SK-N-SH (cell line): ENCODE results near the gene RIPOR2. TPM values are rescaled to one million over a fixed set of nuclear protein-coding genes. Genes with fewer than 3 reads are reported as not detected.

Experiments used
- CTCF ChIA-PET: fragments of 300-600, 350-600 bp; formaldehyde crosslinking; extraction: SDS; loops from one replicate; lab custom pipeline; 2021; lab: Yijun Ruan, JAX
- POLR2A ChIA-PET: fragments of 350-600 bp; sonication (Branson Sonifier 250); formaldehyde crosslinking; extraction: SDS; loops from one replicate; lab custom pipeline; 2020; ENCODE audit warnings: antibody characterized with exemption, inconsistent platforms; lab: Yijun Ruan, JAX
- DNase-seq: peaks from one replicate; pipeline ENCODE4 v3.0.0; 2012
- H2AFZ ChIP-seq: fragments of 200-600 bp; sonication (generic); 2 replicates; pipeline ENCODE4 v1.8.1; 2016; ENCODE audit warnings: antibody characterized with exemption, mild to moderate bottlenecking, low read depth
- H3F3A ChIP-seq: fragments of 200-600 bp; sonication (generic); replicated peaks from 2 replicates; pipeline ENCODE3; 2016; ENCODE audit warnings: antibody characterized with exemption, mild to moderate bottlenecking; ENCODE audit not compliant: insufficient read depth
- H3K27ac ChIP-seq, 2 experiments: fragments of 200-500 bp in 1 of 2; fragments of 200-600 bp in 1 of 2; sonication (Bioruptor generic) in 1 of 2; sonication (generic), shearing (Covaris generic) in 1 of 2; 2 replicates each; pipeline versions ENCODE4 v1.5.1 to v1.6.1; 2014 to 2016; ENCODE audit warnings: low read depth in 2 of 2, inconsistent platforms in 1 of 2, low read length in 1 of 2, mild to moderate bottlenecking in 1 of 2, mixed read lengths in 1 of 2
- H3K27me3 ChIP-seq: fragments of 200-600 bp; sonication (generic), shearing (Covaris generic); 2 replicates; pipeline ENCODE4 v1.6.1; 2016; ENCODE audit warnings: mixed run types; ENCODE audit not compliant: insufficient read depth
- H3K36me3 ChIP-seq, 2 experiments: fragments of 200-500 bp in 1 of 2; fragments of 200-600 bp in 1 of 2; sonication (Bioruptor generic) in 1 of 2; sonication (generic) in 1 of 2; replicated peaks in 1 of 2; 2 replicates each; pipeline versions ENCODE3 to v1.5.1; 2014 to 2016; ENCODE audit warnings: low read length in 1 of 2, mild to moderate bottlenecking in 1 of 2; ENCODE audit not compliant: insufficient read depth in 2 of 2, control insufficient read depth in 1 of 2
- H3K4me1 ChIP-seq, 2 experiments: fragments of 200-500 bp in 1 of 2; fragments of 200-600 bp in 1 of 2; sonication (Bioruptor generic) in 1 of 2; sonication (generic), shearing (Covaris generic) in 1 of 2; 2 replicates each; pipeline versions ENCODE4 v1.5.1 to v1.6.1; 2014 to 2016; ENCODE audit warnings: low read depth in 1 of 2, low read length in 1 of 2, mixed run types in 1 of 2; ENCODE audit not compliant: insufficient read depth in 2 of 2, control insufficient read depth in 1 of 2
- H3K4me2 ChIP-seq: fragments of 200-600 bp; sonication (generic), shearing (Covaris generic); 2 replicates; pipeline ENCODE4 v1.6.1; 2017; ENCODE audit warnings: mixed run types
- H3K4me3 ChIP-seq, 2 experiments: fragments of 200-500 bp in 1 of 2; fragments of 200-600 bp in 1 of 2; sonication (Bioruptor generic) in 1 of 2; sonication (generic), shearing (Covaris generic) in 1 of 2; 2 replicates each; pipeline versions ENCODE4 v1.5.1 to v1.8.1; 2014 to 2016; ENCODE audit warnings: low read depth in 2 of 2, inconsistent platforms in 1 of 2, low read length in 1 of 2, mild to moderate bottlenecking in 1 of 2, mixed read lengths in 1 of 2, moderate library complexity in 1 of 2
- H3K79me2 ChIP-seq: fragments of 200-600 bp; sonication (generic); 2 replicates; pipeline ENCODE4 v1.8.1; 2017; ENCODE audit warnings: mild to moderate bottlenecking; ENCODE audit not compliant: insufficient read depth
- H3K9ac ChIP-seq: fragments of 200-600 bp; sonication (generic); 2 replicates; pipeline ENCODE4 v1.6.1; 2017; ENCODE audit warnings: mixed run types
- H3K9me2 ChIP-seq: fragments of 200-600 bp; sonication (generic); 2 replicates; pipeline ENCODE4 v1.6.1; 2017; ENCODE audit warnings: mixed run types
- H3K9me3 ChIP-seq: fragments of 200-600 bp; sonication (generic); 2 replicates; pipeline ENCODE4 v1.6.1; 2017; ENCODE audit warnings: mixed run types, mild to moderate bottlenecking, moderate library complexity
- H4K20me1 ChIP-seq: fragments of 200-600 bp; sonication (generic); 2 replicates; pipeline ENCODE4 v1.6.1; 2017; ENCODE audit warnings: mild to moderate bottlenecking, mixed run types; ENCODE audit not compliant: insufficient read depth
- FOSL2 ChIP-seq: IDR thresholded peaks from 2 replicates; pipeline ENCODE4 v1.4.0; 2012; ENCODE audit warnings: low read depth, mild to moderate bottlenecking, moderate library complexity, borderline replicate concordance
- GABPA ChIP-seq: IDR thresholded peaks from 2 replicates; pipeline ENCODE4 v1.4.0; 2012; ENCODE audit warnings: low read depth, mild to moderate bottlenecking
- MXI1 ChIP-seq: IDR thresholded peaks from 2 replicates; pipeline ENCODE4 v1.6.1; 2012; ENCODE audit warnings: mild to moderate bottlenecking, low read depth, low read length, improper control_type of control experiment
- NFIC ChIP-seq: IDR thresholded peaks from 2 replicates; pipeline ENCODE4 v1.4.0; 2012; ENCODE audit warnings: borderline replicate concordance
- NRF1 ChIP-seq: IDR thresholded peaks from 2 replicates; pipeline ENCODE4 v1.6.1; 2012; ENCODE audit warnings: low read depth, mild to moderate bottlenecking, low read length
- REST ChIP-seq: IDR thresholded peaks from 2 replicates; pipeline ENCODE4 v1.6.1; 2012; ENCODE audit warnings: mild to moderate bottlenecking, low read depth, low read length, moderate library complexity
- TEAD4 ChIP-seq: IDR thresholded peaks from 2 replicates; pipeline ENCODE4 v1.4.0; 2012; ENCODE audit warnings: mild to moderate bottlenecking, borderline replicate concordance; ENCODE audit not compliant: insufficient read depth
- USF2 ChIP-seq: fragments of 150-350 bp; IDR thresholded peaks from 2 replicates; pipeline ENCODE4 v1.6.1; 2017; ENCODE audit warnings: antibody characterized with exemption, low read length, low read depth, borderline replicate concordance
- WGBS: methylation state at CpG from one replicate; pipeline ENCODE4 v1.1.6; 2017; ENCODE audit warnings: low lambda C conversion rate; 5-methylcytosine and 5-hydroxymethylcytosine counted together
- polyA plus RNA-seq, 3 experiments: library from polyadenylated mRNA; depleted of rRNA; stranded (reverse); fragments of >200 nt; gene quantifications; 2 replicates each; pipeline ENCODE4 v1.2.3, GENCODE V29; 2012
- TF ChIP-seq, protein P1 (sequence below): IDR thresholded peaks from 2 replicates; pipeline ENCODE4; 2012
- TF ChIP-seq, protein P2 (sequence below): fragments of 200-600 bp; sonication (generic); IDR thresholded peaks from 2 replicates; pipeline ENCODE4 v1.6.1; 2017; ENCODE audit warnings: antibody characterized with exemption, mild to moderate bottlenecking, moderate library complexity

RIPOR2 gene
- polyA plus RNA-seq, 1 of the 3 experiments (the other 2 are of a cell fraction) = 0.05 TPM

DNA sequence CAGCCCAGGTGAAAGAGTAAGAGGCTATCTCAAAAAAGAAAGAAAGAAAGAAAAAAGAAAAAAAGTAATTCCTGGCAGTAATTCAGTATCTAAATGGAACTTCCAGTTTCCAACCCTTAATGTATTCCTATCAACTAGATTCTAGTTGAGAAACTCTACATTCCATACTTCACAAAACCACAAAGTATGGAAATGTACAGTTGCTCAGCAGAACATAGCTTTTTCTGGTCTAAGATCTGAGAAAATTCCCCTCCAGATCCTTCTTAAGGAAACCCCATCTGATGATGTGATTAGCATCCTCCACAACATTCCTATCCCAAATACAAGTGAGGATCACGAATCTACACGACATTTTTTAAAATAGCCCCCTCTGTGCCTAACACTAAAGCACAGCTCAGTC, 140.7 kb downstream of the RIPOR2 start:
- Histone ChIP-seq H3K36me3 (no peaks in the 10 kb centered on the region), H3K27me3 (no peaks in the 10 kb centered on the region), H3K9ac (no peak overlapping the region), H3K9me2 (no peaks in the 10 kb centered on the region), H3K4me1 (peaks cover 0 to 3% of the 10 kb centered on the region in 2 experiments; a peak in 1 of 4 replicates), H3K4me3 (no peak overlapping the region), H3F3A (no peaks in the 10 kb centered on the region), H3K27ac (no peak overlapping the region), H2AFZ (no peak overlapping the region), H3K4me2 (no peak overlapping the region), H3K79me2 (no peaks in the 10 kb centered on the region), H4K20me1 (no peaks in the 10 kb centered on the region), H3K9me3 (no peaks in the 10 kb centered on the region)
- ChIA-PET POLR2A (no interaction called here), CTCF (interaction anchor here (1.0 kb wide), 1 partner anchor 9 kb away, joined by 3 read pairs; no protein-coding TSS in a partner anchor)
- WGBS = 88% methylated on average over 2 of the region's 2 CpGs
- no peak for TF ChIP-seq NRF1
- TF ChIP-seq, protein P1, sequence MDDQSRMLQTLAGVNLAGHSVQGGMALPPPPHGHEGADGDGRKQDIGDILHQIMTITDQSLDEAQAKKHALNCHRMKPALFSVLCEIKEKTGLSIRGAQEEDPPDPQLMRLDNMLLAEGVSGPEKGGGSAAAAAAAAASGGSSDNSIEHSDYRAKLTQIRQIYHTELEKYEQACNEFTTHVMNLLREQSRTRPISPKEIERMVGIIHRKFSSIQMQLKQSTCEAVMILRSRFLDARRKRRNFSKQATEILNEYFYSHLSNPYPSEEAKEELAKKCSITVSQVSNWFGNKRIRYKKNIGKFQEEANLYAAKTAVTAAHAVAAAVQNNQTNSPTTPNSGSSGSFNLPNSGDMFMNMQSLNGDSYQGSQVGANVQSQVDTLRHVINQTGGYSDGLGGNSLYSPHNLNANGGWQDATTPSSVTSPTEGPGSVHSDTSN = no peak
- no peak for TF ChIP-seq NFIC
- no peak for TF ChIP-seq USF2
- TF ChIP-seq, protein P2, sequence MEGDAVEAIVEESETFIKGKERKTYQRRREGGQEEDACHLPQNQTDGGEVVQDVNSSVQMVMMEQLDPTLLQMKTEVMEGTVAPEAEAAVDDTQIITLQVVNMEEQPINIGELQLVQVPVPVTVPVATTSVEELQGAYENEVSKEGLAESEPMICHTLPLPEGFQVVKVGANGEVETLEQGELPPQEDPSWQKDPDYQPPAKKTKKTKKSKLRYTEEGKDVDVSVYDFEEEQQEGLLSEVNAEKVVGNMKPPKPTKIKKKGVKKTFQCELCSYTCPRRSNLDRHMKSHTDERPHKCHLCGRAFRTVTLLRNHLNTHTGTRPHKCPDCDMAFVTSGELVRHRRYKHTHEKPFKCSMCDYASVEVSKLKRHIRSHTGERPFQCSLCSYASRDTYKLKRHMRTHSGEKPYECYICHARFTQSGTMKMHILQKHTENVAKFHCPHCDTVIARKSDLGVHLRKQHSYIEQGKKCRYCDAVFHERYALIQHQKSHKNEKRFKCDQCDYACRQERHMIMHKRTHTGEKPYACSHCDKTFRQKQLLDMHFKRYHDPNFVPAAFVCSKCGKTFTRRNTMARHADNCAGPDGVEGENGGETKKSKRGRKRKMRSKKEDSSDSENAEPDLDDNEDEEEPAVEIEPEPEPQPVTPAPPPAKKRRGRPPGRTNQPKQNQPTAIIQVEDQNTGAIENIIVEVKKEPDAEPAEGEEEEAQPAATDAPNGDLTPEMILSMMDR = no peak
- TF ChIP-seq MXI1 = no peak
- TF ChIP-seq FOSL2 = no peak
- TF ChIP-seq TEAD4 = no peak
- no peak for TF ChIP-seq GABPA
- TF ChIP-seq REST = no peak
- no peak for DNase-seq
